Measurements from ENCODE around the gene KLKB1.

KLKB1 gene

GRCh38 chr4:186227221-186227620 is at the start of gene KLKB1:
Gene KLKB1, plus strand, starts transcription at chr4:186227507. Its CDS starts 689 bp downstream, at chr4:186228196.
- DNase-seq, result no peak

GRCh38 chr4:186188107-186188506 is 39.2 kb upstream of the KLKB1 start:
- DNase-seq, result no peak

GRCh38 chr4:186189656-186190055 is 37.7 kb upstream of the KLKB1 start:
- no peak for DNase-seq

- DNase-seq, result peak in 3 of 4 experiments; percentile 42 to 53 (median 52)
Measured at GRCh38 chr4:186190581-186191199, 36.6 kb upstream of the KLKB1 start.

- peak; percentile 64 to 80 (median 74) for DNase-seq
Measured at GRCh38 chr4:186191200-186192065, 35.9 kb upstream of the KLKB1 start, which contains the start of gene CYP4V2. Gene CYP4V2, plus strand, starts transcription at chr4:186191567. Its CDS starts 257 bp downstream, at chr4:186191824.

GRCh38 chr4:186192066-186192612 is 35.2 kb upstream of the KLKB1 start:
- peak in 2 of 4 experiments; percentile 42 to 47 for DNase-seq

GRCh38 chr4:186193851-186194250 is 33.5 kb upstream of the KLKB1 start:
- DNase-seq, result no peak

- DNase-seq, result no peak
Measured at GRCh38 chr4:186196063-186196462, 31.2 kb upstream of the KLKB1 start.

GRCh38 chr4:186200516-186200915 is 26.8 kb upstream of the KLKB1 start:
- no peak for DNase-seq

- DNase-seq, result no peak
Measured at GRCh38 chr4:186201010-186201409, 26.3 kb upstream of the KLKB1 start.

- peak in 2 of 4 experiments; percentile 11 to 41 for DNase-seq
Measured at GRCh38 chr4:186201535-186202230, 25.6 kb upstream of the KLKB1 start.

GRCh38 chr4:186202490-186203140 is 24.7 kb upstream of the KLKB1 start:
- no peak for DNase-seq

GRCh38 chr4:186203406-186203805 is 23.9 kb upstream of the KLKB1 start:
- DNase-seq, result no peak

- DNase-seq, result peak in 1 of 4 experiments; percentile 1
Measured at GRCh38 chr4:186204103-186204559, 23.2 kb upstream of the KLKB1 start.

GRCh38 chr4:186204686-186205085 is 22.6 kb upstream of the KLKB1 start:
- no peak for DNase-seq

- DNase-seq, result no peak
Measured at GRCh38 chr4:186205156-186205555, 22.2 kb upstream of the KLKB1 start.

GRCh38 chr4:186216465-186217024 is 10.8 kb upstream of the KLKB1 start:
- no peak for DNase-seq

GRCh38 chr4:186217733-186218293 is 9.5 kb upstream of the KLKB1 start:
- DNase-seq, result no peak

GRCh38 chr4:186221624-186222023 is 5.7 kb upstream of the KLKB1 start:
- DNase-seq, result no peak

GRCh38 chr4:186225848-186226247 is 1.5 kb upstream of the KLKB1 start:
- no peak for DNase-seq

- DNase-seq, result no peak
Measured at GRCh38 chr4:186226521-186227189, 652 bp upstream of the KLKB1 start.
